AG04449 (cell line): Measurements from ENCODE around the gene ARID2.

Source experiments
- CTCF ChIA-PET: fragments of 350-600 bp; formaldehyde crosslinking; extraction: SDS; loops from one replicate; lab custom pipeline; 2021; ENCODE audit warnings: antibody characterized with exemption; lab: Yijun Ruan, JAX
- POLR2A ChIA-PET: fragments of 400-600, 350-600 bp; formaldehyde crosslinking; extraction: SDS; loops from one replicate; lab custom pipeline; 2020; ENCODE audit warnings: antibody characterized with exemption, inconsistent platforms; lab: Yijun Ruan, JAX
- DNase-seq: peaks from one replicate; pipeline ENCODE4 v3.0.0-alpha.2; 2010; ENCODE audit warnings: low read depth, low spot score
- H3K4me3 ChIP-seq: 2 replicates; pipeline ENCODE4 v1.5.1; 2011; ENCODE audit warnings: low read depth, mild to moderate bottlenecking, control low read depth, low read length
- TF ChIP-seq, protein P1 (sequence below): IDR thresholded peaks from one replicate; pipeline ENCODE4 v1.5.1; 2011; ENCODE audit warnings: mild to moderate bottlenecking, moderate library complexity, low read length, control low read depth, inconsistent platforms; ENCODE audit not compliant: insufficient read depth; ENCODE audit errors: missing control alignments

The ARID2 gene

DNA sequence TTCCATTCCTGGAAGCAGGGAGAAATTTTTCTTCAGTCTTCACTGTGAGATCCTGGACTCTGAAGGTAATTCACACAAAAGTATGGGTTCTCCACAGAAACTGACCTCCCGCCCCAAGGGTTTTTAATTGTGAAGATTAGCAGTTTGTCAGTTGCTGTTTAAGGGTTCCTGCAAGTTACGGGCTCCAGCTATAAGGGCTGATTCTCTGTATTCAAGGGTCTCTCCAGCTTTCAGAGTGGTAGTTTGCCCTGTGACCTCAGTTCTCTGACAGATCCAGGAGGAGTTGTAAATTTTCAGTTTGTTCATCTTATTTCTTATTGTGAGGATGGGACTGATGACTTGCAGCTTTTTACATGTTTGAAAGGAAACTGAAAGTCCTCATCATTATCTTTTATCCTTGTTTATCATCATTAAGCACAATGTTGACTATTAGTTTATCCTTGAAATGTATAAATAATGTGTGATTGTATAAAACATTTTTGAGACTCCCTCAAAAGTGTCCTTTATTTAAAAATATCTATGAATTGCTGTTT lies 149.9 kb downstream of the ARID2 start:
- POLR2A ChIA-PET = no interaction called here

GRCh38 chr12:45880533-45880932 lies 151.0 kb downstream of the ARID2 start:
- ChIA-PET CTCF (no interaction called here), POLR2A (no interaction called here)
- TF ChIP-seq, protein P1, sequence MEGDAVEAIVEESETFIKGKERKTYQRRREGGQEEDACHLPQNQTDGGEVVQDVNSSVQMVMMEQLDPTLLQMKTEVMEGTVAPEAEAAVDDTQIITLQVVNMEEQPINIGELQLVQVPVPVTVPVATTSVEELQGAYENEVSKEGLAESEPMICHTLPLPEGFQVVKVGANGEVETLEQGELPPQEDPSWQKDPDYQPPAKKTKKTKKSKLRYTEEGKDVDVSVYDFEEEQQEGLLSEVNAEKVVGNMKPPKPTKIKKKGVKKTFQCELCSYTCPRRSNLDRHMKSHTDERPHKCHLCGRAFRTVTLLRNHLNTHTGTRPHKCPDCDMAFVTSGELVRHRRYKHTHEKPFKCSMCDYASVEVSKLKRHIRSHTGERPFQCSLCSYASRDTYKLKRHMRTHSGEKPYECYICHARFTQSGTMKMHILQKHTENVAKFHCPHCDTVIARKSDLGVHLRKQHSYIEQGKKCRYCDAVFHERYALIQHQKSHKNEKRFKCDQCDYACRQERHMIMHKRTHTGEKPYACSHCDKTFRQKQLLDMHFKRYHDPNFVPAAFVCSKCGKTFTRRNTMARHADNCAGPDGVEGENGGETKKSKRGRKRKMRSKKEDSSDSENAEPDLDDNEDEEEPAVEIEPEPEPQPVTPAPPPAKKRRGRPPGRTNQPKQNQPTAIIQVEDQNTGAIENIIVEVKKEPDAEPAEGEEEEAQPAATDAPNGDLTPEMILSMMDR = no peak
- no peak for DNase-seq
- no peak overlapping the region for H3K4me3 ChIP-seq

More for the DNA sequence above, 149.9 kb downstream of the ARID2 start:
- no peak for DNase-seq
- TF ChIP-seq, protein P1 = no peak
- H3K4me3 ChIP-seq = no peak overlapping the region
- CTCF ChIA-PET = interaction anchor here (1.1 kb wide), 1 partner anchor 9 kb away, joined by 4 read pairs; no protein-coding TSS in a partner anchor

DNA sequence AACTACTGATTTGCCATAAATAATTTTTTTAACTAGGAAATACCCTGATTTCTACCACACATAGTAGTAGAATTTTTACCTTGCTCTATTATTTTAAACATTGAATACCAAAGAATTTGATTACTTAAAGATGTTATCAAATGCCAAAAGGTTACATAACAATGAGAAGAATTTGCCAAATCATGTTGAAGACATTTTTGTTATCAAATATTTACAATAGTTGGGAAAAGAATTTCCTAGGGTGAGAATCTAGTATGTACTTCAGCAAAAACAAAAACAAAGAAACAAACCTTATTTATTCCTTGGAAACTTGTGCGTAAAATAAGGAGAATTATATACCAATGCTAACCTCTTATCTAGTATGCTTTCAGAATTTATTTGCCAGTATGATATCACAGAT lies 153.7 kb downstream of the ARID2 start:
- POLR2A ChIA-PET = no interaction called here
- no peak overlapping the region for H3K4me3 ChIP-seq
- CTCF ChIA-PET = no interaction called here
- no peak for DNase-seq
- TF ChIP-seq, protein P1 = no peak

GRCh38 chr12:45886685-45887084 lies 157.2 kb downstream of the ARID2 start:
- no peak for DNase-seq
- ChIA-PET POLR2A (no interaction called here), CTCF (no interaction called here)
- TF ChIP-seq, protein P1 = no peak
- no peak overlapping the region for H3K4me3 ChIP-seq

DNA sequence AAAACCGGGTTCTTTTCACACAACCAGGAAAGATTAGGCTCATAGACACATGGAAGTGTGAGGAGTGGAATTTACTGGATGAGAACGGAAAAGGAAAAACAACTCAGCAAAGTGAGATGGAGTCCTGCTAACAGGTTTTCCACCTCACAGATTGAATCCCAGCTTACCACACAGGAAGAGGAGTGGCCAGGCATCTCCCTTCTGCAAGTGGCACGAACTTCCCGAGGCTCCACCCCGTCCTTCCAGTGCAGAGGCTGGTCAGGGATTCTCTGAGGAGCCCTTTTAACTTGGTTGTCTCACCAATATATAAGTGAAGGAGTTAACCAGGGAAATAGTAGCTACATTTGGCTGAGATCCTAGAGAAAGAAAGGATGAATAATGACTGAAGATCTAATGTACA lies 158.0 kb downstream of the ARID2 start:
- TF ChIP-seq, protein P1 = no peak
- ChIA-PET POLR2A (no interaction called here), CTCF (interaction anchor here (0.7 to 1.4 kb wide), 2 partner anchors 103 to 343 kb away, joined by 3 read pairs; partner anchors contain the start of gene SCAF11)

DNA sequence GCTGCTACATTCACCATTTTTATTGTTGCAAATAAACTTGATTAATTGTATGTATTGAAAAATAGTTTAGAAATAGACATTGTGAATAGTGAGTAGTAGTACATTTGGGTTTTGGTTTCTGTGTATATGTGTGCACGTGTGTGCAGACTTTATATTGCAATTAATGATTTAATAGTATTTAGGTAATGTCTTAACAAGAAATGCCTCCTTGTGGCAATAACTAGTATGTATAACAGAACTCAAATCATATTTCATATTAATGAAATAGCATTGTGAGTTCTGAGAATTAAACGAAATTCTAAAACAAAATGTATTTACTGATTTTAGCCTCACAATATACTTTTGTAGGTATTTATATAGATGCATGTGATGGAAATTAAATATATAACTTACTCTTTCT lies 160.8 kb downstream of the ARID2 start:
- no peak for DNase-seq
- no peak overlapping the region for H3K4me3 ChIP-seq
- POLR2A ChIA-PET = no interaction called here
- CTCF ChIA-PET = no interaction called here
- TF ChIP-seq, protein P1 = no peak

More for the DNA sequence above, 158.0 kb downstream of the ARID2 start:
- DNase-seq = no peak
- H3K4me3 ChIP-seq = no peak overlapping the region
